Keratinocyte (primary cell): ENCODE results near the gene SLC39A10. TPM values are rescaled to one million over a fixed set of nuclear protein-coding genes. Genes with fewer than 3 reads are reported as not detected.
"Not testable (repeated sequence)": the region's sequence is repeated elsewhere in the genome, so short reads cannot be mapped to it uniquely, and the experiment has no call there.

Experiments
- DNase-seq: peaks from one replicate; pipeline ENCODE4 v3.0.0-alpha.2; 2011; ENCODE audit warnings: low read depth, missing footprints, low spot score
- FAIRE-seq: peaks from 2 replicates; lab custom pipeline; 2011; peaks lifted over from hg19 to GRCh38; lab: Jason Lieb, UNC
- H2AFZ ChIP-seq: 2 replicates; pipeline ENCODE4 v1.6.0; 2012; ENCODE audit warnings: low read length, control low read depth, inconsistent platforms; ENCODE audit not compliant: control insufficient read depth
- H3K27ac ChIP-seq: 2 replicates; pipeline ENCODE4 v1.5.1; 2011; ENCODE audit warnings: low read length; ENCODE audit not compliant: control insufficient read depth, insufficient read depth
- H3K27me3 ChIP-seq: 3 replicates; pipeline ENCODE4 v1.6.0; 2011; ENCODE audit warnings: low read length; ENCODE audit not compliant: control insufficient read depth, insufficient read depth; ENCODE audit errors: extremely low read depth
- H3K36me3 ChIP-seq, 2 experiments: 2 replicates in 1 of 2; 3 replicates in 1 of 2; pipeline ENCODE4 v1.5.1; 2011; ENCODE audit warnings: low read length in 2 of 2, mild to moderate bottlenecking in 1 of 2; ENCODE audit not compliant: control insufficient read depth in 2 of 2, insufficient read depth in 2 of 2; ENCODE audit errors: extremely low read depth in 1 of 2
- H3K4me1 ChIP-seq: 3 replicates; pipeline ENCODE4 v1.5.1; 2011; ENCODE audit warnings: low read length; ENCODE audit not compliant: control insufficient read depth, insufficient read depth; ENCODE audit errors: extremely low read depth
- H3K4me2 ChIP-seq: 3 replicates; pipeline ENCODE4 v1.6.0; 2011; ENCODE audit warnings: low read depth, low read length; ENCODE audit not compliant: control insufficient read depth, insufficient read depth; ENCODE audit errors: extremely low read depth
- H3K4me3 ChIP-seq, 3 experiments: fragments of 200-600 bp in 1 of 3; sonication (generic) in 1 of 3; 2 replicates in 2 of 3; 3 replicates in 1 of 3; pipeline ENCODE4 v1.5.1; 2011 to 2016; ENCODE audit warnings: low read length in 3 of 3, mild to moderate bottlenecking in 3 of 3, control low read depth in 2 of 3, inconsistent platforms in 1 of 3, low read depth in 1 of 3, mixed read lengths in 1 of 3, mixed run types in 1 of 3, moderate library complexity in 1 of 3; ENCODE audit not compliant: control insufficient read depth in 2 of 3, insufficient read depth in 2 of 3; ENCODE audit errors: extremely low read depth in 1 of 3
- H3K79me2 ChIP-seq: 2 replicates; pipeline ENCODE4 v1.6.0; 2012; ENCODE audit warnings: low read length; ENCODE audit not compliant: control insufficient read depth, insufficient read depth
- H3K9ac ChIP-seq: 3 replicates; pipeline ENCODE4 v1.6.0; 2011; ENCODE audit warnings: low read length; ENCODE audit not compliant: control insufficient read depth, insufficient read depth; ENCODE audit errors: extremely low read depth
- H3K9me1 ChIP-seq: 3 replicates; pipeline ENCODE4 v1.6.0; 2011; ENCODE audit warnings: low read length; ENCODE audit not compliant: control insufficient read depth, insufficient read depth; ENCODE audit errors: extremely low read depth
- H3K9me3 ChIP-seq: 2 replicates; pipeline ENCODE4 v1.5.1; 2012; ENCODE audit warnings: low read depth, low read length; ENCODE audit not compliant: control insufficient read depth
- H4K20me1 ChIP-seq: 3 replicates; pipeline ENCODE4 v1.6.0; 2011; ENCODE audit warnings: low read length; ENCODE audit not compliant: control insufficient read depth, insufficient read depth; ENCODE audit errors: extremely low read depth
- EZH2 ChIP-seq: IDR thresholded peaks from one replicate; pipeline ENCODE4 v1.6.1; 2012; ENCODE audit warnings: inconsistent platforms, mild to moderate bottlenecking, low read length, moderate library complexity
- dilution Hi-C: fragments of 300-500 bp; cut with MboI; formaldehyde crosslinking; loops from one replicate; pipeline ENCODE4 v1.7.0; 2020; ENCODE audit warnings: low sequenced_read_pairs; ENCODE audit not compliant: extremely low pct_ligation_motif_present
- polyA plus RNA-seq, 5 experiments: library from polyadenylated mRNA; depleted of rRNA in 3 of 5; stranded (reverse) in 3 of 5; stranded (forward) in 1 of 5; unstranded in 1 of 5; fragments of >200 nt; gene quantifications; 1 replicate in 1 of 5; 2 replicates in 3 of 5; 3 replicates in 1 of 5; pipeline versions ENCODE4 v1.2.1 to v1.2.3, GENCODE V29; 2011 to 2012; ENCODE audit warnings: missing spikeins in 2 of 5, low read depth in 1 of 5, low replicate concordance in 1 of 5
- TF ChIP-seq, protein P1 (sequence below), 3 experiments: IDR thresholded peaks in 1 of 3; conservative IDR thresholded peaks in 1 of 3; optimal IDR thresholded peaks in 1 of 3; 2 replicates in 2 of 3; 3 replicates in 1 of 3; pipeline versions ENCODE3 to v1.5.1; 2011; ENCODE audit warnings: low read length in 3 of 3, mild to moderate bottlenecking in 3 of 3, moderate library complexity in 2 of 3, control low read depth in 1 of 3, inconsistent platforms in 1 of 3; ENCODE audit not compliant: insufficient read depth in 2 of 3; ENCODE audit errors: extremely low read depth in 1 of 3

The SLC39A10 gene
- polyA plus RNA-seq, 1 donor (not counting 4 experiments of a cell fraction or from before 2014, with no cell fraction given): 19.4 TPM

DNA sequence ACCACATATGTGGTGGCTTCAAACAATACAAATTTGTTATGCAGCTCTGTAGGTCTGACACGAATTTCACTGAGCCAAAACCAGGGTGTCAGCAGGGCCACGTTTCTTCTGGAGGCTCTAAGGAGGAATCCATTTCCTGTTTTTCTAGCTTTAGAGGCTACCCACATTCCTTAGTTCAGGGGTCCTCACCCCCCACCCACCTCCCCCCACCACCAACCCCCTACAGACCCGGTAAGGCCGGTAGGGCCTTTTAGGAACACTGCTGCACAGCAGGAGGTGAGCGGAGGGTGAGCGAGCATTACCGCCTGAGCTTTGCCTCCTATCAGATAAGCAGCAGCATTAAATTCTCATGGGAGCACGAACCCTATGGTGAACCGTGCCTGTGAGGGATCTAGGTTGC, 10.6 kb upstream of the SLC39A10 start:
- Histone ChIP-seq H3K4me3 (no peak overlapping the region), H3K27ac (no peak overlapping the region), H4K20me1 (no peaks in the 10 kb centered on the region), H3K4me1 (no peaks in the 10 kb centered on the region), H3K79me2 (no peaks in the 10 kb centered on the region), H3K4me2 (no peak overlapping the region), H3K27me3 (no peaks in the 10 kb centered on the region), H2AFZ (no peak overlapping the region), H3K9ac (no peak overlapping the region), H3K36me3 (no peaks in the 10 kb centered on the region), H3K9me1 (no peaks in the 10 kb centered on the region), H3K9me3 (no peaks in the 10 kb centered on the region)
- TF ChIP-seq, protein P1, sequence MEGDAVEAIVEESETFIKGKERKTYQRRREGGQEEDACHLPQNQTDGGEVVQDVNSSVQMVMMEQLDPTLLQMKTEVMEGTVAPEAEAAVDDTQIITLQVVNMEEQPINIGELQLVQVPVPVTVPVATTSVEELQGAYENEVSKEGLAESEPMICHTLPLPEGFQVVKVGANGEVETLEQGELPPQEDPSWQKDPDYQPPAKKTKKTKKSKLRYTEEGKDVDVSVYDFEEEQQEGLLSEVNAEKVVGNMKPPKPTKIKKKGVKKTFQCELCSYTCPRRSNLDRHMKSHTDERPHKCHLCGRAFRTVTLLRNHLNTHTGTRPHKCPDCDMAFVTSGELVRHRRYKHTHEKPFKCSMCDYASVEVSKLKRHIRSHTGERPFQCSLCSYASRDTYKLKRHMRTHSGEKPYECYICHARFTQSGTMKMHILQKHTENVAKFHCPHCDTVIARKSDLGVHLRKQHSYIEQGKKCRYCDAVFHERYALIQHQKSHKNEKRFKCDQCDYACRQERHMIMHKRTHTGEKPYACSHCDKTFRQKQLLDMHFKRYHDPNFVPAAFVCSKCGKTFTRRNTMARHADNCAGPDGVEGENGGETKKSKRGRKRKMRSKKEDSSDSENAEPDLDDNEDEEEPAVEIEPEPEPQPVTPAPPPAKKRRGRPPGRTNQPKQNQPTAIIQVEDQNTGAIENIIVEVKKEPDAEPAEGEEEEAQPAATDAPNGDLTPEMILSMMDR (optimal IDR thresholded peaks at IDR 0.05 in 1 of 3, IDR thresholded peaks at IDR 0.05 in 1 of 3, conservative IDR thresholded peaks at IDR 0.05 in 1 of 3; ENCODE audit: extremely low read depth in 1 of 3, insufficient read depth in 2 of 3, low read length in 3 of 3): no peak
- dilution Hi-C loops: no loop called here
- FAIRE-seq (no peak), DNase-seq (no peak)

DNA sequence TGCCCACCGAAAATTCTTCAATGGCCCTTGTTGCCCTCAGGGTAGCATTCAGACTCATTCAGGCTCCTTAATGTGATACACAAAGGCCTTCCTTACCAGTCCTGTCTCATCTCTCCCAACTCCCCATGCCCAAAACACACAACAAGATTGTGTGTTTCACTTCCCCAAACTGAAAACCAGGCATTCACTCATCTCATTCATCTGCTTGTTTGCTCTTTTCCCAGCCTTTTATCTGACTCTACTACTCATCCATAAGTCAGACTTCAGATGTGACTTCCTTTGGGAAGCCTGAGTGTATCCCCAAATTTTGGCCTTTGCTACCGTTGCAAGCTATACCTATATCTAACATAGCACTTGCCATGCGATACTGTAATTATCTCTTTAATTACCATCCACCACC, 9.7 kb upstream of the SLC39A10 start:
- Histone ChIP-seq H3K79me2 (no peaks in the 10 kb centered on the region), H3K9me3 (no peaks in the 10 kb centered on the region), H3K9ac (no peak overlapping the region), H3K4me1 (no peaks in the 10 kb centered on the region), H4K20me1 (no peaks in the 10 kb centered on the region), H3K27me3 (no peaks in the 10 kb centered on the region), H3K4me2 (no peak overlapping the region), H3K36me3 (no peaks in the 10 kb centered on the region), H3K9me1 (no peaks in the 10 kb centered on the region), H2AFZ (no peak overlapping the region), H3K27ac (no peak overlapping the region), H3K4me3 (no peak overlapping the region)
- TF ChIP-seq EZH2: no peak
- TF ChIP-seq, protein P1 (optimal IDR thresholded peaks at IDR 0.05 in 1 of 3, IDR thresholded peaks at IDR 0.05 in 1 of 3, conservative IDR thresholded peaks at IDR 0.05 in 1 of 3; ENCODE audit: extremely low read depth in 1 of 3, insufficient read depth in 2 of 3, low read length in 3 of 3): no peak
- DNase-seq (no peak), FAIRE-seq (no peak)
- dilution Hi-C loops: no loop called here

DNA sequence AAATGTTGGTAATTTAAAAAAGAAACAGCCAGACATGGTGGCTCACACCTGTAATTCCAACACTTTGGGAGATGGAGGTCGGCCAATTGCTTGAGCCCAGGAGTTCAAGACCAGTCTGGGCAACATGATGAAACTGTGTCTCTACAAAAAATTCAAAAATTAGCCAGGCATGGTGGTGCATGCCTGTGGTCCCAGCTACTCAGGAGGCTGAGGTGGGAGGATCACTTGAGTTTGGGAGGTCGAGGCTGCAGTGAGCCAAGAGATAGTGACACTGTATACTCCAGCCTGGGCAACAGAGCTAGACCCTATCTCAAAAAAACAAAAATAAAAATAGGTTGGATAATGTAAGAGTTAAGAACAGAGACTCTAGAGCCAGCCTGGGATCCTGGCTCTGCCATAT, 8.7 kb upstream of the SLC39A10 start:
- H3K36me3 ChIP-seq, H3K4me1 ChIP-seq, H3K9me3 ChIP-seq, H3K9ac ChIP-seq, H3K4me3 ChIP-seq, H2AFZ ChIP-seq, FAIRE-seq, H4K20me1 ChIP-seq, dilution Hi-C loops, DNase-seq, H3K79me2 ChIP-seq, H3K4me2 ChIP-seq, H3K9me1 ChIP-seq, H3K27ac ChIP-seq, H3K27me3 ChIP-seq: not testable (repeated sequence)
